B cell (primary cell): Measurements from ENCODE around the gene EEF1A2. TPM values are rescaled to one million over a fixed set of nuclear protein-coding genes. Genes with fewer than 3 reads are reported as not detected.

Source experiments
- ATAC-seq: fragments of 200-7000 bp; cut with Tn5 transposase; one replicate; pipeline ENCODE4 v1.10.0; 2021; ENCODE audit warnings: low read depth, mild to moderate bottlenecking, moderate number of reproducible peaks, moderate library complexity
- CTCF ChIA-PET: fragments of 350-600 bp; sonication (Branson Sonifier 250); formaldehyde crosslinking; loops from one replicate; lab custom pipeline; 2021; ENCODE audit warnings: antibody characterized with exemption, inconsistent platforms; lab: Charles Lee
- POLR2A ChIA-PET: fragments of 350-600 bp; sonication (Branson Sonifier 250); formaldehyde crosslinking; loops from one replicate; lab custom pipeline; 2021; ENCODE audit warnings: antibody characterized with exemption; lab: Charles Lee
- DNase-seq: peaks from one replicate; pipeline ENCODE4 v3.0.0; 2013
- H2AFZ ChIP-seq: 2 replicates; pipeline ENCODE4 v1.6.1; 2012; ENCODE audit warnings: mild to moderate bottlenecking, low read depth, low read length; ENCODE audit not compliant: insufficient read depth, poor library complexity, severe bottlenecking
- H3K27ac ChIP-seq, 2 donors: 1 replicate in 1 of 2; 2 replicates in 1 of 2; pipeline ENCODE4 v1.5.1; 2012 to 2013; ENCODE audit warnings: low read length in 2 of 2, mild to moderate bottlenecking in 2 of 2, moderate library complexity in 1 of 2
- H3K27me3 ChIP-seq, 4 experiments: fragments of 200-600 bp in 1 of 4; sonication (generic) in 1 of 4; replicated peaks in 1 of 4; 1 replicate in 2 of 4; 2 replicates in 2 of 4; pipeline versions ENCODE4 v1.6.1 to v1.7.0; 2013 to 2016; ENCODE audit warnings: low read length in 3 of 4, mild to moderate bottlenecking in 2 of 4, mixed read lengths in 1 of 4, moderate library complexity in 1 of 4; ENCODE audit not compliant: insufficient read depth in 4 of 4, control insufficient read depth in 3 of 4; ENCODE audit errors: control extremely low read depth in 1 of 4
- H3K36me3 ChIP-seq, 2 experiments: replicated peaks in 1 of 2; 1 replicate in 1 of 2; 2 replicates in 1 of 2; pipeline versions ENCODE4 v1.6.1 to v1.7.1; 2013; ENCODE audit warnings: low read length in 1 of 2; ENCODE audit not compliant: insufficient read depth in 2 of 2, control insufficient read depth in 1 of 2; ENCODE audit errors: control extremely low read depth in 1 of 2, extremely low read depth in 1 of 2
- H3K4me1 ChIP-seq, 2 donors: fragments of 200-600 bp in 1 of 2; sonication (generic) in 1 of 2; 1 replicate in 1 of 2; 2 replicates in 1 of 2; pipeline versions ENCODE4 v1.5.1 to v1.6.1; 2013 to 2017; ENCODE audit warnings: low read length in 2 of 2; ENCODE audit not compliant: control insufficient read depth in 2 of 2, insufficient read depth in 2 of 2
- H3K4me2 ChIP-seq: replicated peaks from 2 replicates; pipeline ENCODE3; 2012; ENCODE audit warnings: mild to moderate bottlenecking, low read depth, low read length; ENCODE audit not compliant: poor library complexity, severe bottlenecking
- H3K4me3 ChIP-seq, 5 experiments: fragments of 200-600 bp in 1 of 5; sonication (generic) in 1 of 5; 1 replicate in 3 of 5; 2 replicates in 2 of 5; pipeline versions ENCODE4 v1.5.1 to v1.7.0; 2011 to 2016; ENCODE audit warnings: low read length in 4 of 5, mild to moderate bottlenecking in 4 of 5, low read depth in 2 of 5, control low read depth in 1 of 5, moderate library complexity in 1 of 5; ENCODE audit not compliant: insufficient read depth in 1 of 5; ENCODE audit errors: control extremely low read depth in 1 of 5, extremely low read depth in 1 of 5
- H3K79me2 ChIP-seq: fragments of 200-600 bp; sonication (generic); one replicate; pipeline ENCODE4 v1.6.0; 2016; ENCODE audit warnings: low read length; ENCODE audit not compliant: control insufficient read depth, insufficient read depth
- H3K9ac ChIP-seq: fragments of 200-600 bp; sonication (generic); 2 replicates; pipeline ENCODE4 v1.6.1; 2017; ENCODE audit warnings: mild to moderate bottlenecking, low read length, moderate library complexity
- H3K9me3 ChIP-seq, 3 donors: one replicate each; pipeline versions ENCODE4 v1.6.1 to v1.7.1; 2013; ENCODE audit warnings: low read length in 2 of 3; ENCODE audit not compliant: control insufficient read depth in 2 of 3, insufficient read depth in 1 of 3; ENCODE audit errors: control extremely low read depth in 1 of 3
- H4K20me1 ChIP-seq: 2 replicates; pipeline ENCODE4 v1.6.0; 2012; ENCODE audit warnings: mild to moderate bottlenecking, low read length; ENCODE audit not compliant: insufficient read depth, control insufficient read depth, poor library complexity, severe bottlenecking
- H3K27ac Mint-ChIP-seq: one replicate; pipeline ENCODE4 v1.8.0; 2021; ENCODE audit warnings: mixed read lengths
- H3K27me3 Mint-ChIP-seq: one replicate; pipeline ENCODE4 v1.8.0; 2021; ENCODE audit warnings: mixed read lengths
- H3K4me1 Mint-ChIP-seq: one replicate; pipeline ENCODE4 v1.8.0; 2021; ENCODE audit warnings: mixed read lengths
- H3K4me3 Mint-ChIP-seq: one replicate; pipeline ENCODE4 v1.8.0; 2021; ENCODE audit warnings: mixed read lengths
- H3K9me3 Mint-ChIP-seq: one replicate; pipeline ENCODE4 v1.8.0; 2022; ENCODE audit warnings: mixed read lengths; ENCODE audit not compliant: insufficient read depth
- EZH2 ChIP-seq: IDR thresholded peaks from 2 replicates; pipeline ENCODE4 v1.6.1; 2012; ENCODE audit warnings: borderline replicate concordance, low read depth, mild to moderate bottlenecking, moderate library complexity, low read length; ENCODE audit not compliant: insufficient read depth, poor library complexity, severe bottlenecking
- WGBS: methylation state at CpG from one replicate; pipeline ENCODE4 v1.1.5; 2013; ENCODE audit warnings: missing lambda C conversion rate; ENCODE audit not compliant: insufficient coverage; 5-methylcytosine and 5-hydroxymethylcytosine counted together
- intact Hi-C: fragments of 100-400 bp; cut with micrococcal nuclease; formaldehyde crosslinking; loops from one replicate; pipeline ENCODE4 v1.10.0; 2022
- polyA plus RNA-seq: library from polyadenylated mRNA; depleted of rRNA; stranded (reverse); fragments of >200 nt; gene quantifications from 2 replicates; pipeline ENCODE4 v1.2.3, GENCODE V29; 2012
- total RNA-seq, 2 donors: library from RNA; stranded (reverse); fragments of 120-200 nt in 1 of 2; gene quantifications; 1 replicate in 1 of 2; 2 replicates in 1 of 2; pipeline versions ENCODE4 v1.2.3 to v1.2.4, GENCODE V29; 2013 to 2022
- TF ChIP-seq, protein P1 (sequence below): fragments of 200-600 bp; IDR thresholded peaks from one replicate; pipeline ENCODE4 v1.8.0; 2022; ENCODE audit warnings: antibody characterized with exemption, mild to moderate bottlenecking

EEF1A2 gene
- total and polyA plus RNA-seq, 2 donors (not counting 1 experiment from before 2014, with no cell fraction given) = 2.2 to 2.9 TPM

DNA sequence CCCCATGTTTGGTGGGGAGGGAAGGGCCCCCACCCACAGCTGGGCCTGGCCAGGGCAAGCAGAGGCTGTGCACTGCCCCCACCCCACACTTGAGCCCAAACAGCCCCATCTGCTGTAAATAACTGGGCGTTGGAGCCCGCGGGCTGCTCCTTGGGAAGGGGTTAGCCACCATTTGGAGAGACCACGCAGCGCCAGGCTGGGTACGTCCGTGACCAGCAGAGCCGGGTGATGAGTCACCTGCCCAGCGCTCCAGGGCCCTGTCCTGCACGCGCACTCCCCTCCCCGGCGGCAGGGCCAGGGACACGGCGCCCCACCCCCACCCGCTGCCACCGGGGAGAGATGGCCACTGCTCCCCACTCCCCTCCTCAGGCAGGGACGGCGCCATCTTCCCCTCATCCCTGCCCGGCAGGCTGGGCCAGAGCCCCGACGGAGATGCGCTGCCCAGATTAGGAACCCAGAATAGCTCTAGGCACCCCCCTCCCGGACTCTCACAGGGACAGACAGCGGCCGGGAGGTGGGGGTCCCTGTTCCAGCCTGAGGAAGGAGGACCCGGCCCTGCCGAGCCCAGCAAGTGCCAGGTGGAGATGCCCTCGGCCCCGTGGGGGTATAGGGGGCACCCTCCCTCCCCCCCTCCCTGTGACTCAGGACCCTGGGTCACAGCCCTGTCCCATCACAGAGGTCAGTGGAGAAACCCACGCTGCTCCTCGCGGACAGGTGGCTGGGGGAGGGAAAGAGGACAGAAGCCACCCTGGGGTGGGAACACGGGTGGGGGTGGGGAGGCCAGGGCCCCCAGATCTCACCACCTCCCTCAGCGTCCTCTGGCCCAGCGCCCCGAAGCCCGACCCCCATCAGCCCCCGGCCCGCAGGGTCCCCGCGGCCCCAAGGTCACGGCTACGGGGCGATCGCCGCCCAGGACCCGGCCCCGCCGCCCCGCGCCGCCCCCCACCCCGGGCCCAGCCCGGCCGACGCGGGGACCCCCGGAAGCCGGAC is 642 bp downstream of the EEF1A2 start:
- H3K9me3 Mint-ChIP-seq = no peaks in the 10 kb centered on the region
- peaks cover 19 to 26% of the 10 kb centered on the region in 2 donors for H3K4me1 ChIP-seq
- peak overlapping the region; percentile 59 for H3K4me3 Mint-ChIP-seq
- H3K36me3 ChIP-seq = no peaks in the 10 kb centered on the region
- H4K20me1 ChIP-seq = no peaks in the 10 kb centered on the region
- no peak overlapping the region for H3K9ac ChIP-seq
- H3K9me3 ChIP-seq = peaks cover 0 to 13% (median 0%) of the 10 kb centered on the region in 3 donors
- ChIA-PET POLR2A (no interaction called here), CTCF (interaction anchor here (1.7 to 3.3 kb wide), 3 partner anchors 9 to 475 kb away, joined by 5 to 26 read pairs (median 24); partner anchors contain the start of gene PTK6)
- H3K27me3 Mint-ChIP-seq = peaks cover 10% of the 10 kb centered on the region
- WGBS = 8% methylated on average over 49 of the region's 60 CpGs
- H3K4me1 Mint-ChIP-seq = peaks cover 7% of the 10 kb centered on the region
- peaks cover 0 to 53% (median 16%) of the 10 kb centered on the region in 4 experiments for H3K27me3 ChIP-seq
- H3K79me2 ChIP-seq = no peaks in the 10 kb centered on the region
- no peak for TF ChIP-seq EZH2
- TF ChIP-seq, protein P1, sequence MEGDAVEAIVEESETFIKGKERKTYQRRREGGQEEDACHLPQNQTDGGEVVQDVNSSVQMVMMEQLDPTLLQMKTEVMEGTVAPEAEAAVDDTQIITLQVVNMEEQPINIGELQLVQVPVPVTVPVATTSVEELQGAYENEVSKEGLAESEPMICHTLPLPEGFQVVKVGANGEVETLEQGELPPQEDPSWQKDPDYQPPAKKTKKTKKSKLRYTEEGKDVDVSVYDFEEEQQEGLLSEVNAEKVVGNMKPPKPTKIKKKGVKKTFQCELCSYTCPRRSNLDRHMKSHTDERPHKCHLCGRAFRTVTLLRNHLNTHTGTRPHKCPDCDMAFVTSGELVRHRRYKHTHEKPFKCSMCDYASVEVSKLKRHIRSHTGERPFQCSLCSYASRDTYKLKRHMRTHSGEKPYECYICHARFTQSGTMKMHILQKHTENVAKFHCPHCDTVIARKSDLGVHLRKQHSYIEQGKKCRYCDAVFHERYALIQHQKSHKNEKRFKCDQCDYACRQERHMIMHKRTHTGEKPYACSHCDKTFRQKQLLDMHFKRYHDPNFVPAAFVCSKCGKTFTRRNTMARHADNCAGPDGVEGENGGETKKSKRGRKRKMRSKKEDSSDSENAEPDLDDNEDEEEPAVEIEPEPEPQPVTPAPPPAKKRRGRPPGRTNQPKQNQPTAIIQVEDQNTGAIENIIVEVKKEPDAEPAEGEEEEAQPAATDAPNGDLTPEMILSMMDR = no peak
- peak overlapping the region; percentile 84 for H3K4me2 ChIP-seq
- no peak for ATAC-seq
- peak overlapping the region; percentile 49 for H2AFZ ChIP-seq
- H3K4me3 ChIP-seq = peak overlapping the region in 3 of 5 experiments; percentile 37 to 55 (median 46)
- DNase-seq = no peak
- intact Hi-C loops = loop anchor here (2.0 kb wide), 1 partner anchor 23 kb away; the partner anchor contains the start of gene PPDPF
- H3K27ac Mint-ChIP-seq = no peak overlapping the region
- H3K27ac ChIP-seq = no peak overlapping the region
